Right renal pelvis (tissue), 4 donors: ENCODE data around the gene NCKIPSD. TPM values are rescaled to one million over a fixed set of nuclear protein-coding genes. Genes with fewer than 3 reads are reported as not detected.
A peak's percentile ranks its signal among the peaks of the same experiment; 100 is the strongest.

Experiments
- DNase-seq, 4 donors: peaks; one replicate each; pipeline ENCODE4 v3.0.0-alpha.2; 2013; ENCODE audit warnings: low read depth in 4 of 4, low spot score in 3 of 4, missing footprints in 1 of 4
- polyA plus RNA-seq, 4 donors: library from polyadenylated mRNA; unstranded; fragments of 120-200 nt; gene quantifications; one replicate each; pipeline ENCODE4 v1.2.1, GENCODE V29; 2013; ENCODE audit not compliant: insufficient read length in 4 of 4

The NCKIPSD gene
- polyA plus RNA-seq, 4 donors, result 13.8 to 22.2 (median 18.0) TPM

- no peak for DNase-seq
Measured at GRCh38 chr3:48651771-48652170, 33.9 kb downstream of the NCKIPSD start.

GRCh38 chr3:48650723-48651122 lies 35.0 kb downstream of the NCKIPSD start:
- DNase-seq, result no peak

GRCh38 chr3:48648188-48648850 lies 37.4 kb downstream of the NCKIPSD start:
- DNase-seq, result no peak

- no peak for DNase-seq
Measured at GRCh38 chr3:48647714-48648113, 38.0 kb downstream of the NCKIPSD start.

GRCh38 chr3:48644898-48645760 lies 40.6 kb downstream of the NCKIPSD start:
- DNase-seq, result no peak

GRCh38 chr3:48642605-48643004 lies 43.1 kb downstream of the NCKIPSD start:
- no peak for DNase-seq

GRCh38 chr3:48641396-48641795 lies 44.3 kb downstream of the NCKIPSD start:
- DNase-seq, result no peak

- no peak for DNase-seq
Measured at GRCh38 chr3:48639944-48640606, 45.6 kb downstream of the NCKIPSD start.

- no peak for DNase-seq
Measured at GRCh38 chr3:48637305-48637704, 48.4 kb downstream of the NCKIPSD start.

GRCh38 chr3:48636149-48636655 lies 49.5 kb downstream of the NCKIPSD start:
- DNase-seq, result no peak

- peak; percentile 86 to 94 (median 92) for DNase-seq
Measured at GRCh38 chr3:48635222-48636021, 50.3 kb downstream of the NCKIPSD start, which contains the start of gene SLC26A6. Gene SLC26A6, minus strand, starts transcription at chr3:48635461. Its CDS starts 68 bp downstream, at chr3:48635393.

GRCh38 chr3:48634661-48635221 lies 51.0 kb downstream of the NCKIPSD start:
- DNase-seq, result no peak

- DNase-seq, result no peak
Measured at GRCh38 chr3:48633743-48634142, 52.0 kb downstream of the NCKIPSD start.

GRCh38 chr3:48633256-48633655 lies 52.5 kb downstream of the NCKIPSD start:
- no peak for DNase-seq

- no peak for DNase-seq
Measured at GRCh38 chr3:48631516-48632448, 53.9 kb downstream of the NCKIPSD start.

GRCh38 chr3:48630833-48631232 lies 54.9 kb downstream of the NCKIPSD start:
- no peak for DNase-seq

- DNase-seq, result no peak
Measured at GRCh38 chr3:48630407-48630806, 55.3 kb downstream of the NCKIPSD start.

- no peak for DNase-seq
Measured at GRCh38 chr3:48629894-48630293, 55.8 kb downstream of the NCKIPSD start.
